HCT116 (cell line): ENCODE results near the gene GSG1L. TPM values are rescaled to one million over a fixed set of nuclear protein-coding genes. Genes with fewer than 3 reads are reported as not detected.

Experiments used
- ATAC-seq: fragments of 200-7000 bp; cut with Tn5 transposase; 2 replicates; pipeline ENCODE4 v1.9.1; 2020; ENCODE audit warnings: mild to moderate bottlenecking, moderate library complexity
- BruUV-seq: library from RNA; stranded (reverse); fragments of 400-500 nt; replicated peaks from 2 replicates; lab custom pipeline; 2021; lab: Mats Ljungman, UMichigan
- CTCF ChIA-PET: fragments of 300-600 bp; sonication (Branson Sonifier 250); formaldehyde crosslinking; loops from one replicate; lab custom pipeline; 2021; ENCODE audit warnings: antibody characterized with exemption; lab: Charles Lee
- POLR2A ChIA-PET: fragments of 300-600, 350-600 bp; sonication (Branson Sonifier 250); formaldehyde crosslinking; loops from one replicate; lab custom pipeline; 2021; ENCODE audit warnings: antibody characterized with exemption; lab: Charles Lee
- RAD21 ChIA-PET, 2 experiments: fragments of 300-600 bp; sonication (Branson Sonifier 250); formaldehyde crosslinking; loops; one replicate each; lab custom pipeline; 2023; ENCODE audit warnings: low total read pairs in 2 of 2; ENCODE audit not compliant: uncharacterized antibody in 2 of 2, unreplicated experiment in 2 of 2, low non-redundant PET in 1 of 2; lab: Charles Lee
- DNase-seq: peaks from one replicate; pipeline ENCODE4 v3.0.0-alpha.2; 2010; ENCODE audit warnings: low read depth, low spot score
- H2AFZ ChIP-seq: fragments of 200-600 bp; shearing (Covaris generic), sonication (generic); 2 replicates; pipeline ENCODE4 v1.6.1; 2017; ENCODE audit warnings: low read depth, mixed run types, mixed read lengths, antibody characterized with exemption, low read length; ENCODE audit not compliant: poor library complexity, severe bottlenecking
- H3K27ac ChIP-seq: 2 replicates; pipeline ENCODE4 v1.5.1; 2012; ENCODE audit warnings: low read depth, low read length
- H3K27me3 ChIP-seq: fragments of 200-600 bp; sonication (generic); 2 replicates; pipeline ENCODE4 v1.6.1; 2016; ENCODE audit warnings: mixed run types, low read length, mixed read lengths; ENCODE audit not compliant: insufficient read depth
- H3K36me3 ChIP-seq, 2 experiments: fragments of 200-500 bp in 1 of 2; fragments of 200-600 bp in 1 of 2; sonication (Bioruptor generic) in 1 of 2; sonication (generic) in 1 of 2; 2 replicates each; pipeline versions ENCODE4 v1.5.1 to v1.6.1; 2014 to 2016; ENCODE audit warnings: low read length in 2 of 2, inconsistent platforms in 1 of 2, mixed read lengths in 1 of 2, mixed run types in 1 of 2; ENCODE audit not compliant: insufficient read depth in 2 of 2, control insufficient read depth in 1 of 2
- H3K4me1 ChIP-seq, 2 experiments: fragments of 200-600 bp in 1 of 2; sonication (generic) in 1 of 2; 2 replicates each; pipeline versions ENCODE4 v1.5.1 to v1.6.1; 2012 to 2017; ENCODE audit warnings: low read length in 2 of 2, inconsistent platforms in 1 of 2, mild to moderate bottlenecking in 1 of 2, mixed read lengths in 1 of 2, mixed run types in 1 of 2, moderate library complexity in 1 of 2; ENCODE audit not compliant: insufficient read depth in 2 of 2, control insufficient read depth in 1 of 2
- H3K4me2 ChIP-seq: fragments of 200-600 bp; sonication (generic); 2 replicates; pipeline ENCODE4 v1.6.1; 2017; ENCODE audit warnings: mixed run types, low read length, mixed read lengths
- H3K4me3 ChIP-seq, 2 experiments: fragments of 200-600 bp in 1 of 2; sonication (generic) in 1 of 2; replicated peaks in 1 of 2; 2 replicates each; pipeline ENCODE4 v1.5.1; 2011 to 2016; ENCODE audit warnings: low read length in 2 of 2, control low read depth in 1 of 2, low read depth in 1 of 2, mild to moderate bottlenecking in 1 of 2, mixed read lengths in 1 of 2, mixed run types in 1 of 2
- H3K79me2 ChIP-seq: fragments of 200-600 bp; sonication (generic); 2 replicates; pipeline ENCODE4 v1.6.1; 2017; ENCODE audit warnings: mild to moderate bottlenecking, mixed run types, low read length, moderate library complexity, mixed read lengths; ENCODE audit not compliant: insufficient read depth
- H3K9ac ChIP-seq: fragments of 200-600 bp; sonication (generic); 2 replicates; pipeline ENCODE4 v1.6.1; 2016; ENCODE audit warnings: low read length, mixed read lengths
- H3K9me2 ChIP-seq: fragments of 200-600 bp; sonication (generic), shearing (Covaris generic); 2 replicates; pipeline ENCODE4 v1.6.1; 2017; ENCODE audit warnings: mixed run types, mild to moderate bottlenecking, moderate library complexity; ENCODE audit not compliant: insufficient read depth
- H3K9me3 ChIP-seq, 2 experiments: fragments of 200-500 bp in 1 of 2; fragments of 200-600 bp in 1 of 2; sonication (Bioruptor generic) in 1 of 2; sonication (generic) in 1 of 2; 2 replicates each; pipeline ENCODE4 v1.6.1; 2014 to 2017; ENCODE audit warnings: low read length in 2 of 2, mixed read lengths in 2 of 2, inconsistent platforms in 1 of 2, low read depth in 1 of 2, mild to moderate bottlenecking in 1 of 2, mixed run types in 1 of 2, moderate library complexity in 1 of 2; ENCODE audit not compliant: control insufficient read depth in 1 of 2, insufficient read depth in 1 of 2
- H4K20me1 ChIP-seq: fragments of 200-600 bp; sonication (generic), shearing (Covaris generic); 2 replicates; pipeline ENCODE4 v1.6.1; 2017; ENCODE audit warnings: mixed run types, mild to moderate bottlenecking, moderate library complexity; ENCODE audit not compliant: insufficient read depth
- ELF1 ChIP-seq: IDR thresholded peaks from 2 replicates; pipeline ENCODE4 v1.6.1; 2012; ENCODE audit warnings: low read depth, borderline replicate concordance
- EZH2phosphoT487 ChIP-seq: fragments of 200-600 bp; IDR thresholded peaks from 2 replicates; pipeline ENCODE4 v1.6.1; 2018; ENCODE audit warnings: antibody characterized with exemption, borderline replicate concordance
- POLR2A ChIP-seq: IDR thresholded peaks from 2 replicates; pipeline ENCODE4 v1.7.0; 2011; ENCODE audit warnings: borderline replicate concordance; ENCODE audit not compliant: insufficient read depth, insufficient read length; ENCODE audit errors: extremely low read depth
- SRF ChIP-seq: IDR thresholded peaks from 2 replicates; pipeline ENCODE4 v1.6.1; 2012; ENCODE audit warnings: low read depth
- intact Hi-C: fragments of 100-400 bp; cut with micrococcal nuclease; formaldehyde crosslinking; loops from 2 replicates; pipeline ENCODE4 v1.10.0; 2022
- total RNA-seq: library from RNA; stranded (reverse); gene quantifications from one replicate; pipeline ENCODE4 v1.2.1, GENCODE V29; 2021; ENCODE audit not compliant: unreplicated experiment
- TF ChIP-seq, protein P1 (sequence below): IDR thresholded peaks from 2 replicates; pipeline ENCODE4 v1.6.1; 2012; ENCODE audit warnings: low read depth
- TF ChIP-seq, protein P2 (sequence below): IDR thresholded peaks from 2 replicates; pipeline ENCODE4 v1.6.1; 2012
- TF ChIP-seq, protein P3 (sequence below), 3 experiments: fragments of 200-600 bp in 1 of 3; sonication (generic) in 1 of 3; IDR thresholded peaks in 2 of 3; conservative IDR thresholded peaks in 1 of 3; 2 replicates each; pipeline ENCODE4 v1.5.1; 2012 to 2017; ENCODE audit warnings: low read depth in 2 of 3, low read length in 2 of 3, antibody characterized with exemption in 1 of 3, borderline replicate concordance in 1 of 3, control low read depth in 1 of 3, mild to moderate bottlenecking in 1 of 3, mixed read lengths in 1 of 3, mixed run types in 1 of 3, moderate library complexity in 1 of 3; ENCODE audit not compliant: insufficient read depth in 1 of 3

The GSG1L gene
- total RNA-seq, 1 experiment from 2014 or later, result not detected

DNA sequence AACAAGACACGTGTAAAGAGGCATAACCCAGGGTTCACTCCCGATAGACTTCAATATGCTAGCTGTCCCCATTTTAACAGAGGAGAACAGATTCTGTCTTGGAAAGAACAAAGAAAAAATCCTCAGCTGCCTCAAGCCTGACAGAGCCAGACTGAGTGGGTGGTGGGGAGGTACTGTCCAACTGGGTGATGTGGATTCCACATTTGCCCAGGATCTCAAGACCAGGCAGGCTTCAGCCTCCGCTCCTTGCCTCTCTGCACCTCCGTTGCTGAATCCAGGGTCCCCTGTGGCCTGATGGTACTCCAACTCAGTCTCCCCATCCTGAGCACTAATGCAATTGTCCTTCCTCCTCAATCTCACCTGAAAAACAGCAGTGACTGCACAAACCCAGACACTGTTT, 163.8 kb downstream of the GSG1L start:
- Histone ChIP-seq H3K4me3 (no peak overlapping the region), H3K27ac (no peak overlapping the region), H3K4me2 (no peak overlapping the region), H3K9ac (no peak overlapping the region), H3K9me3 (no peaks in the 10 kb centered on the region), H3K79me2 (no peaks in the 10 kb centered on the region)
- intact Hi-C loops, result no loop called here
- no peak for TF ChIP-seq SRF
- TF ChIP-seq ELF1, result no peak
- TF ChIP-seq, protein P1, sequence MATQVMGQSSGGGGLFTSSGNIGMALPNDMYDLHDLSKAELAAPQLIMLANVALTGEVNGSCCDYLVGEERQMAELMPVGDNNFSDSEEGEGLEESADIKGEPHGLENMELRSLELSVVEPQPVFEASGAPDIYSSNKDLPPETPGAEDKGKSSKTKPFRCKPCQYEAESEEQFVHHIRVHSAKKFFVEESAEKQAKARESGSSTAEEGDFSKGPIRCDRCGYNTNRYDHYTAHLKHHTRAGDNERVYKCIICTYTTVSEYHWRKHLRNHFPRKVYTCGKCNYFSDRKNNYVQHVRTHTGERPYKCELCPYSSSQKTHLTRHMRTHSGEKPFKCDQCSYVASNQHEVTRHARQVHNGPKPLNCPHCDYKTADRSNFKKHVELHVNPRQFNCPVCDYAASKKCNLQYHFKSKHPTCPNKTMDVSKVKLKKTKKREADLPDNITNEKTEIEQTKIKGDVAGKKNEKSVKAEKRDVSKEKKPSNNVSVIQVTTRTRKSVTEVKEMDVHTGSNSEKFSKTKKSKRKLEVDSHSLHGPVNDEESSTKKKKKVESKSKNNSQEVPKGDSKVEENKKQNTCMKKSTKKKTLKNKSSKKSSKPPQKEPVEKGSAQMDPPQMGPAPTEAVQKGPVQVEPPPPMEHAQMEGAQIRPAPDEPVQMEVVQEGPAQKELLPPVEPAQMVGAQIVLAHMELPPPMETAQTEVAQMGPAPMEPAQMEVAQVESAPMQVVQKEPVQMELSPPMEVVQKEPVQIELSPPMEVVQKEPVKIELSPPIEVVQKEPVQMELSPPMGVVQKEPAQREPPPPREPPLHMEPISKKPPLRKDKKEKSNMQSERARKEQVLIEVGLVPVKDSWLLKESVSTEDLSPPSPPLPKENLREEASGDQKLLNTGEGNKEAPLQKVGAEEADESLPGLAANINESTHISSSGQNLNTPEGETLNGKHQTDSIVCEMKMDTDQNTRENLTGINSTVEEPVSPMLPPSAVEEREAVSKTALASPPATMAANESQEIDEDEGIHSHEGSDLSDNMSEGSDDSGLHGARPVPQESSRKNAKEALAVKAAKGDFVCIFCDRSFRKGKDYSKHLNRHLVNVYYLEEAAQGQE, result no peak
- TF ChIP-seq EZH2phosphoT487, result no peak
- TF ChIP-seq, protein P2, sequence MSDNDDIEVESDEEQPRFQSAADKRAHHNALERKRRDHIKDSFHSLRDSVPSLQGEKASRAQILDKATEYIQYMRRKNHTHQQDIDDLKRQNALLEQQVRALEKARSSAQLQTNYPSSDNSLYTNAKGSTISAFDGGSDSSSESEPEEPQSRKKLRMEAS, result no peak
- TF ChIP-seq, protein P3, sequence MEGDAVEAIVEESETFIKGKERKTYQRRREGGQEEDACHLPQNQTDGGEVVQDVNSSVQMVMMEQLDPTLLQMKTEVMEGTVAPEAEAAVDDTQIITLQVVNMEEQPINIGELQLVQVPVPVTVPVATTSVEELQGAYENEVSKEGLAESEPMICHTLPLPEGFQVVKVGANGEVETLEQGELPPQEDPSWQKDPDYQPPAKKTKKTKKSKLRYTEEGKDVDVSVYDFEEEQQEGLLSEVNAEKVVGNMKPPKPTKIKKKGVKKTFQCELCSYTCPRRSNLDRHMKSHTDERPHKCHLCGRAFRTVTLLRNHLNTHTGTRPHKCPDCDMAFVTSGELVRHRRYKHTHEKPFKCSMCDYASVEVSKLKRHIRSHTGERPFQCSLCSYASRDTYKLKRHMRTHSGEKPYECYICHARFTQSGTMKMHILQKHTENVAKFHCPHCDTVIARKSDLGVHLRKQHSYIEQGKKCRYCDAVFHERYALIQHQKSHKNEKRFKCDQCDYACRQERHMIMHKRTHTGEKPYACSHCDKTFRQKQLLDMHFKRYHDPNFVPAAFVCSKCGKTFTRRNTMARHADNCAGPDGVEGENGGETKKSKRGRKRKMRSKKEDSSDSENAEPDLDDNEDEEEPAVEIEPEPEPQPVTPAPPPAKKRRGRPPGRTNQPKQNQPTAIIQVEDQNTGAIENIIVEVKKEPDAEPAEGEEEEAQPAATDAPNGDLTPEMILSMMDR (IDR thresholded peaks at IDR 0.05 in 2 of 3, conservative IDR thresholded peaks at IDR 0.05 in 1 of 3; ENCODE audit: borderline replicate concordance in 1 of 3, insufficient read depth in 1 of 3, low read depth in 2 of 3, low read length in 2 of 3), result no peak
- TF ChIP-seq POLR2A, result no peak
- TF ChIP-seq, all 23 proteins: peak for 0
- Histone ChIP-seq H2AFZ (no peak overlapping the region), H4K20me1 (no peaks in the 10 kb centered on the region), H3K27me3 (peaks cover 25% of the 10 kb centered on the region), H3K9me2 (no peaks in the 10 kb centered on the region), H3K36me3 (no peaks in the 10 kb centered on the region), H3K4me1 (no peaks in the 10 kb centered on the region)
- ChIA-PET CTCF (no interaction called here), POLR2A (no interaction called here), RAD21 (no interaction called here)
- no TSS peak for BruUV-seq
- ATAC-seq (no peak), DNase-seq (no peak)
